GM18868 (cell line): Measurements from ENCODE around the gene DGCR8.
"Not testable (repeated sequence)": the region's sequence is repeated elsewhere in the genome, so short reads cannot be mapped to it uniquely, and the experiment has no call there.

Experiments
- ATAC-seq: cut with Tn5 transposase; IDR thresholded peaks from one replicate; pipeline ENCODE4 v1.9.1; 2021; ENCODE audit warnings: mild to moderate bottlenecking, moderate library complexity; ENCODE audit not compliant: unreplicated experiment

The DGCR8 gene

DNA sequence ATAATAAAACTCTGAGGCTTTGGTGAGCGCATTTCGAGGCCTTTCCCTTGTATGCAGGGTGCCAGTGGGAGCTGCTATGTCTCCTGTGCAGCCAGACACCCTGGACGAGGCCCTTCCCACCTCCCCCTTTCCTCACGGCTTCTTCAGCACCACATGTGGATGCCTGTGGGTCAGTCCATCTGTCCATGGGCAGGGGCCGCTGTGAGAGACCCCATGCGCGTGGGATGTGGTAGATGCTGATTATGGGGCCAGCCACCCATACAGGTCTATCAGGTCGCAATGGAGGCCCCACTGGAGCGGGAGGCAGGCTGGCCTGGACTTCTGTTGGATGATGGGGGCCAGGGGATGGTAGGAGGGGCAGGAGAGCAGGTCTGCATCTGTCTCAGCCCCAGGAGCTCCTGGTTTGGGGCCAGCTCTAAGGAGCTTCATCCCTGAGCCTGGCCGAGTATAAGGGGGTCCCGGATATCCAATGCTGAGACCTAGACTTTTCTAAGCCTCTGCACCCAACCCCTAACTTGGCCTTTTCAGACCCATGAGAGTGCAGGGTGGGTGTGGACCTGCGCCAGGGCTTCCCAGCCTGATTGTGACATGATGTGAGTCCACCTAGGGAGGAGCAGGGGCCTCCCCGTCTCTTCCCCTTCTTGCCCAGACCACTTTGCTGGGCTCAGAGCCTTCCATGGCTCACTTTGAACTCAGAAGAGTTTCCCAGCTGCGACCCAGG, 14.0 kb upstream of the DGCR8 start:
- no peak for ATAC-seq

DNA sequence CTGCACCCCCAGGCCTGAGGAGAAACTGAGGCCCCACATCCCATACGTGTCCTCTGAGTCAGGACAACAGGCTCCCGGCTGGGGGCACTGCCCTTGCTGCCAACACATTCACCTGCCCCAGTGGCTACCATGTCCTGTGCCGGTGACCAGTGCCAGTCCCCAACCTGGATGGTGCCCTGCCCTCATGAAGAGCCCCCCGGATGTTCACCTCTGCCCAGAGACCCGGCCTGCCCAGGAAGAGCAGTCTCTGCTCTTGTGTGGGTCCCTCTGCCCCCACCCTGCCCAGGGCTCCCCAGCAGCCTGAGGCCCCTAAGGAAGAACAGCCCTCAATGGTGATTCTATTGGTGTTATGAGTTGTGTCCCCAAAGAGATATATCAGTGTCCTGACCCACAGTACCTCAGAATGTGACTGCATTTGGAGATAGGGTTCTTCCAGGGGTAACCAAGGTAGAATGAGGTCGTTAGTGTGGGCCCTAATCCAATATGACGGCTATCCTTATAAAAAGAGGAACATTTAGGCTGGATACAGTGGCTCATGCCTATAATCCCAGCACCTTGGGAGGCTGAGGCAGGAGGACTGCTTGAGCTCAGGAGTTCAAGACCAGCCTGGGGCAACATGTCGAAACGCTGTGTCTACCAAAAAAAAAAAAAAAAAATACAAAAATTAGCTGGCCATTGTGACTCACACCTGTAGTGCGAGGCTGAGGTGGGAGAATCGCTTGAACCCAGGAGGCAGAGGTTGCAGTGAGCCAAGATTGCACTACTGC, 13.2 kb upstream of the DGCR8 start:
- ATAC-seq, result no peak

DNA sequence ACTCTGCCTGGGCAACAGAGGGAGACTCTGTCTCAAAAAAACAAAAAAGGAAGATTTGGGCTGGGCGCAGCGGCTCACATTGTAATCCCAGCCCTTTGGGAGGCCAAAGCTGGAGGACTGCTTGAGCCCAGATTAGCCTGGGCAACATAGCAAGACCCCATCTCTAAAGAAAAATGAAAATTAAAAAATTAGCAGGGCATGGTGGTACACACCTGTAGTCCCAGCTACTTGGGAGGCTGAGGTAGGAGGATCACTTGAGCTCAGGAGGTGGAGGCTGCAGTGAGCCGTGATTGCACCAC, 12.7 kb upstream of the DGCR8 start:
- not testable (repeated sequence) for ATAC-seq

DNA sequence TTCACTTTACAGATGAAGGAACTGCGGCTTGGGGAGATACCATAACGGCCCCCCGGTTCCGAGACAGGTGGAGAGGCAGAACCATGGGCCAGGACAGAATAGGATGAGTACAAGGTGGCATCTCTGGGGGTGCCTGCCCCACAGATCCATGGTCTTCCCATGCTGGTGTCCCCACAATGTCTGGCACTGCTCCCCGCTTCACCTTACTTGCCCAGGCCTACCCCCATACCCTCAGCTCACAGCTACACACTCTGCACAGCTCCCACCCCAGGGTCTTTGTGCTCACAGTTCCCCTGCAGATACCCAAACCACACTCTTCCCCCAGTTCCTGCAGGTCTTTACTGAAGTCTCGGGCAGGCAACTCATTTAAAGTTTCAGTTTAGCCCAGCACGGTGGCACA, 11.4 kb upstream of the DGCR8 start:
- ATAC-seq, result no peak

DNA sequence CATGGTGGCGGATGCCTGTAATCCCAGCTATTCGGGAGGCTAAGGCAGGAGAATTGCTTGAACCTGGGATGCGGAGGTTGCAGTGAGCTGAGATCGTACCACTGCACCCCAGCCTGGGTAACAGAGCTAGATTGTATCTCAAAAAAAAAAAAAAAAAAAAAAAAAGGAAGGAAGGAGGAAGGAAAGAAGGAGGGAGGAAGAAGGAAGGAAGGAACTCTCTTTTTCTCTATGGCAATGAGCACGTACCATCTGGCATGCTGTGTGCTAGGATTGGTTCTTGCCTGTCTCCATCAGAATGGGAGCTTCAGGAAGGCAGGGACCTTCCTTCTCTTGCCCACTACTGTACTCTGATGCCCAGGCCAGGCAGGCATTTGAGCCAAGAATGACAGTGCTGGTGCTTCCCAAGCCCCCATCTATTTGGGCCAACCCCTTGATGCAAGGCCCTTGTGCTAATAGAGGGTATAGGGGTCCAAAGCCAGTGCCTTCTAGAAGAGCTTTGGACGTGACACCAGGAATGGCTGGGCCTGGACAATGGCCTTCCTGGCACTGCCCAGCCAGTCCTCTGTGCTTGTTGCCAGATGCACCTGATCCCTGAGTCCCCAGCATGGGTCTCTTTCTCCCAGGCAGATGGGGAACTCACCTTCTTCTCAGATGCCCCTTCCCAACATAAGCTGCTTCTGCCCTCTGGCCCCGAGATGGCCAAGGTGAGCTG, 10.6 kb upstream of the DGCR8 start:
- ATAC-seq, result no peak

DNA sequence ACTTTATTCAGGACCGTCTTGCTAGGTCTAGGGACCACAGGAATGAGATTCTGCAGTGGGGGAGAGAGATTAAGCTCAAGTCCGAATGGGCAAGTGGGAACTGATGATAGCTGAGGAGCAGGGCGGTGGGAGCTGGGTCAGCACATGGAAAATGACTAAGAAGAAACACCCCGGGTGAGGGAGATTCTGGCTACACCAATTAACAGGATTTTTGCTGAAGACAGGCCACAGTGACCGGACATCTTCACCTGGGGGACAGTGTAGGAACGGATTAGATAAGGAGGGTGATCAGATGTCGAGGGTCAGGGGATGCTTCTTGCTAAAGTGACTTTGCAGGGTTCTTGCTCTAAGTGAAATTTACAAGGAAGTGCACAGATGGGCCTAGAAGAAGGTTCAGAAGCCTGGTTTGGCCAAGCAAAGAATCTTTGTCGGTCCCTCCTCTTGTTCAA, 8.5 kb upstream of the DGCR8 start:
- no peak for ATAC-seq

DNA sequence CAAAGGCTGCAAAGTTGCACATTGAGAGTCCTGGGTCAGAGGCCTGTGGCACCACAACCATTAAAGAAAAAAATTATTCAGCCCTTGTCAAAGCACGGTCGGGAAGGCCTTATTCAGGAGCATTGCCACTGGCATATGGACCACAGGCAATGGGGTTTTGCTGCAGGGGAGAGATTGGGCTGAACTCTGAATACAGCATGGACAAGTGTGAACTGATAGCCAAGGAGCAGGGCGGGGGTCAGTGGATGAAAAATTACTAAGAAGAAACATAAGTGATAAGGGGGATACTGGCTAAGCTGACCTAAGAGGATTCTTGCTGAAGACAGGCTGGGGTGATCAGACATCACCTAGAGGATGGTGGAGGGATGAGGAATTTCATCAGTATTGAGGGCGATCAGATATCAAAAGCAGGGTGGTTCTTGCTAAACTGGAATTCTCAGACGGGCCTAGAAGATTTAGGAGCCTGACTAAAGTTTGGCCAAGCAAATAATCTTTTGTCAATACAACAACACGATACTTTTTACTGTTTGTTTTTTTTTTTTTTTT, 3.3 kb upstream of the DGCR8 start:
- no peak for ATAC-seq

DNA sequence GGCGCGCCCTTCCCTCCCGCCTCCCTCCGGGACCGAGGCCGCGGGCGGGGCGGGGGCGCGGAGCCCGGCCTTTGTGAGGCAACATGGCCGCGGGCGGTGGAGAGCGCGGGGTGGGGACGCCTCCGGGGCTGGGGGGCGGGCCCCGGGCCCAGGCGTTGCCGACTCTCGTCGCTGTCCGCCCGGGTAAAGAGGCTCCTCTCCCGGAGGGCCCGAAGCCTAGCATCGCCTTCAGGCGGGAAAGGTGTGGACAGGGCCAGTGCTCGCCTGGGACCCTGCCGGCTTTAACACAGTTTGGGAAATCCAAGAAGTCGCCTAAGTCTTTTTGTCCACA, 369 bp downstream of the DGCR8 start:
- ATAC-seq, result peak; percentile 69

DNA sequence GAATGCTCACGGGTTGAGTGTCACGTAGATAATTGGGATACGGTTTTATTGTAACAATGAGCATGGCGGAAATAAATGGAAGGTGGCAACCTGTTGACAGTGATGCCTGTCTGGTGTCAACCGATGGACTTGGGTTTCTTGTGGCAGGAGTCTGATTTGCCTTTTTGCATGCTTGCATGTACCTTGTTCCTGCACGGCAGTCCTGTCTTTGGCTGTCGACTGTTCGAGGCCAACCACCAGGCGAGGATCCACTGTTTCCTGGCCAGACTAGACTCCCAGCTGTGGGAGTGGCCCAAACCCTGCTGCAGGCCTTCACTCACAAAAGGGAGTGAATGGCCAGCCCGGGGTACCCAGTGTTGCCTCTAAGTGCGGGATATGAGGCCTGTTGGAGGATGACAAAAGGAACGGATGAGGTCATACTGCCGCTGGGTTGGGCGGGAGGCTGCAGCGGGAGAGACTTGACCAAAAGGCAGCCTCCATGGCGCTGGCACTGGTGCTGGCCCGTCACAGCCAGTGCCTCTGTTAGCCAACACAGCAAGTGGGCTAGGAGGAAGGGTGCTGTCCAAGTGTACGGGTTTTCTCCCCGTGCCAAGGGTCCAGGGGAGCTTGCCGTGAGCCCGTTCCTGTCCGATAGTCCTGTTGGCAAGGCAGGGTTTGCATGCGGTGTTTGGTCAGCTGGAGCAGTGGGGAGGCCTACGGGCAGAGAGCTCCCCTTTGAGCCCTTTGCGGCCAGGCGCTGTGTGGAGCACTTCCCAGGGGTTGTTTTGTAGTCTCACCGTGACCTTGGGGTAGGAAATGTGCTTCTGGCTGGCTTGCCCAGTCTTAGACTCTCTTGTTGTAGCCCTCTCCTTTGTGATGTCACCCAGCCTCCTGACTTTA, 974 bp downstream of the DGCR8 start:
- ATAC-seq, result no peak

DNA sequence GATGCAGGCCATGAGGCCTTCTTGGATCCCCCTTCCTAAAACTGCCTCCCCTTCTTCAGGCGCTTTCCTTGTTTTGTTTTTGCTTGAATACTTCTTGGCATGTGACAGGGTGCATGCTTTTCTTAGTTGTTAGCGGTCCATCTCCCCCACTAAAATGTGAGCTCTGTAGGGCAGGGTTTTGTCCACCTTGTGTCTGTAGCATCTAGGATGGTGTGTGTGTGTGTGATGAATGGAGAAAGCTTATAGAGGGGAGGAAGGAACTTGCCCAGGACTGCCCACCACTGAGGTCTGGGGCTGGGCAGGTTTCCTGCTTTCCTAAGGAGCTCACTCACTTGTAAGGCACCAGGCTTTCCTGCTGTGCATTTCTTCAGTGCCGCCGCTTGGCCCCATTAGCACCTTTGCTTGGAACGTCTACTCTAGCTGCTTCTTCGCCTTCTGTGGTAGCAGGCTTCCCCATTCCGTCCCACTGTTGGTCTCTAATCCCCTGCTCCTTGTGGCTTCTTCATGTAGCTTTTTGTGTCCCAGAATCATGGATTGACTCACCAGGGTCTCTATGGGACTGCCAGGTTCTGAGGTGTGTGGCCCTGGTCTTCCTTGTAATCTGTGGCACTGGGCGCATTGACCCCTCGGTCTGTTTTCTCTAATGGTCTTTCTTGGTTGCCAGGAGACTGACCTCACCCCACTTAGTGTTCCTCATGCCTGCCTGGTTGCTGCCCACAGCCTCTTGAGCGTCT, 3.3 kb downstream of the DGCR8 start:
- no peak for ATAC-seq

DNA sequence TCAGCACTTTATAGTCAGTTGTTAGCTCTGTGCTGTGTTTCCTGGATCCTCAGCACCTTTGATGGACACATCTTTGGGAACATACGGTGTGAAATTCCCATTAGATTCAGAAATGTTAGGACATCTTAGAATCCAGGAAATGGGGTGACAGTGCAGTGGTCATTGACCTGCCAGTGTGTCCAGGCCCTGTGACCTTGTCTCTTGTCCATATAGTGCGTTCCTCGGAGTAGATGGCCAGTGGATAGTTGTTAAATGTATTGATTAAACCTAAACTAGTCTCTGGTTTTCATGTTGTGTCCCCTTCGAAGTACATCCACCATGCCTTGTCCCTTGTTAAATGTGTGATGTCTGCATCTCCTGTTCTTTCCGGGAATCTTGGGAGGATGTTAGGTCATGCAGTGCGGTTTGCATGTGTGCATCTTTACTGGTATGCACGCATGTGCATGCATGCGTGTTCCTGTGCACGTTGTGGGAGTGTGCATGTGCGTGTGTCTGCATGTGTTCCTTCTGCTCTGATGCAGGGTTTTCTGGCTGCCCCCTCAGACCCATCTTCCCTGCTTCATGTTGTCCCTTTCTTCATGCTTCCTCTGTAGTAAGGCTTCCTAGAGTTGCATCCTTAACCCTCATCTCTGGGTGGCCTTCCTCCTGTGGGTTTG, 4.0 kb downstream of the DGCR8 start:
- no peak for ATAC-seq

DNA sequence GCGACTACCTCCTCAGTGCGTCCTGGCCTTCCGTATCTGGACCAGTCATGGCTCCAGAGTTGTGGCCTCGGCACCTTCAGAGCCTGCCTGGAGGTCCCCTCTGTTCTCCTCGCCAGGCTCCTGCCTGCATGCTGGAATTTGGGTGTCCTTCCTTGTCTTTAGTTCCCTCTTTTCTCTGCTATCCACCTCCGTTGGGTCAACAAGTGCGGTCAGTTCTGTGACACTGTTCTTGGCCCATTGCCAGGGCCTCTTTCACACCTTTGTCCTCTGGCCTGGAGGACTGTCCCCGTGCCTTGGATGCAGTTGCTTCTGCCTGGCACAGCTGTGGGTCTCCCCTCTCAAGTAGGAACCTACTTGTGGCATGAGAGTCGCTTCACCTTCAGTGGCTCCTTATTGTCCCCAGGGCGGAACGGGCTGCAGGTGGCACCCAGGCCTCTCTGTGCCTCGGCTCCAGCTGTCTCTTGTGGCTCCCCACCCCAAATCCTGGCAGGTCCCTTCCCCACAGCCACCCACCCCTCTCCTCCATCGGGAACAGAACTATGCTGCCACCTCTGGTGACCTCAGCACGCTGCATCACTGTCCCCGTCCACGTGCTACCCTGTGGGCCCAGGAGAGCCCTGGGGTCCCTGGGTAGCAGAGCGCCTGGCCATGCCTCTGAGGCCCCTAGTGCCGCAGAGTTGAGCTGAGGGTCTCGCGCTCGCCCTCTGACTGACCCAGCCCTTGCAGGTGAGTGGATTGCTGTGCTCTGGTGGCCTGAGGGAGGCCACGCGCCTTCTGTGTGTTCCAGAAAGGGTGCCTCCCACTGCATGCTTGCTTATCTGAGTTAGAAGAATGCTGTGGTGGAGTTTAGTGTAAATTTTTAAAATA, 4.7 kb downstream of the DGCR8 start:
- no peak for ATAC-seq

DNA sequence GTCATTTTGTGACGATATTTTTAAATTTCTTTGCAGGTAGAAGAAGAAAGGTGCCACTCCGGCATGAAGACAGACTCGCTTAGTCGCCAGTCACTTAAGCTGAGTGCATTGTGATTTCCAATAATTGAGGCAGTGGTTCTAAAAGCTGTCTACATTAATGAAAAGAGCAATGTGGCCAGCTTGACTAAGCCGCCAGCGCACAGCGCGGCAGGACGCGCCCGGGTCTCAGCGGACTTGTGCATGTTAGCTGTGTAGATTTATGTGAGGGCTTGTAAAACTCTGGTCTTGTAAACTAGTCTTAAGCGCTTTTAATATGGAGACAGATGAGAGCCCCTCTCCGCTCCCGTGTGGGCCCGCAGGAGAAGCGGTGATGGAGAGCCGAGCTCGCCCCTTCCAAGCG, 5.6 kb downstream of the DGCR8 start:
- ATAC-seq, result no peak

DNA sequence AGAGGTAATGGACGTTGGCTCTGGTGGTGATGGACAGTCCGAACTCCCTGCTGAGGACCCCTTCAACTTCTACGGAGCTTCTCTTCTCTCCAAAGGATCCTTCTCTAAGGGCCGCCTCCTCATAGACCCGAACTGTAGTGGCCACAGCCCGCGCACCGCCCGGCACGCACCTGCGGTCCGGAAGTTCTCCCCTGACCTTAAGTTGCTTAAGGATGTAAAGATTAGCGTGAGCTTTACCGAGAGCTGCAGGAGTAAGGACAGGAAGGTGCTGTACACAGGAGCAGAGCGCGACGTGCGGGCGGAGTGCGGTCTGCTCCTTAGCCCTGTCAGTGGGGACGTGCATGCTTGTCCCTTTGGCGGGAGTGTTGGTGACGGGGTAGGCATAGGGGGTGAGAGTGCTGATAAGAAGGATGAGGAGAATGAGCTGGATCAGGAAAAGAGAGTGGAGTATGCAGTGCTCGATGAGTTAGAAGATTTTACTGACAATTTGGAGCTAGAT, 6.1 kb downstream of the DGCR8 start:
- ATAC-seq, result no peak

DNA sequence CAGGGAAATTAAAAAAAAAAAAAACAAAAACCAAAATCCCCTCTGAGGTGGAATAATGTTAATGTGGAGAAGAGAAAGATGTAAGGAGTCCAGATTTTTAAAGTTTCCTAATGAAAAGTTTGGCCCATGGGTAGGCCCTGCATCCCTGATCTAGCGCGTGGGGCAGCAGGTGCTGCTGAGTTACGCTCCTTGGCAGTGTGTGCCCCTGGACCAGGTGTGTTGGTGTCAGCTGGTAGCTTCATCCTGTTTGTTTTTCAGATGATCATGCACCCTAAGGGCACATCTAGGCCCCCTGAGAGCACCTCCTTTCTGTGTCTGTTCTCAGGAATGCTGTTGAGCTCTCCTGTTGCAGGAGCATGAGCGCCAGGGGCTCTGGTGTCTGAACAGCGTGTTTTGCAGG, 6.7 kb downstream of the DGCR8 start:
- ATAC-seq, result no peak

DNA sequence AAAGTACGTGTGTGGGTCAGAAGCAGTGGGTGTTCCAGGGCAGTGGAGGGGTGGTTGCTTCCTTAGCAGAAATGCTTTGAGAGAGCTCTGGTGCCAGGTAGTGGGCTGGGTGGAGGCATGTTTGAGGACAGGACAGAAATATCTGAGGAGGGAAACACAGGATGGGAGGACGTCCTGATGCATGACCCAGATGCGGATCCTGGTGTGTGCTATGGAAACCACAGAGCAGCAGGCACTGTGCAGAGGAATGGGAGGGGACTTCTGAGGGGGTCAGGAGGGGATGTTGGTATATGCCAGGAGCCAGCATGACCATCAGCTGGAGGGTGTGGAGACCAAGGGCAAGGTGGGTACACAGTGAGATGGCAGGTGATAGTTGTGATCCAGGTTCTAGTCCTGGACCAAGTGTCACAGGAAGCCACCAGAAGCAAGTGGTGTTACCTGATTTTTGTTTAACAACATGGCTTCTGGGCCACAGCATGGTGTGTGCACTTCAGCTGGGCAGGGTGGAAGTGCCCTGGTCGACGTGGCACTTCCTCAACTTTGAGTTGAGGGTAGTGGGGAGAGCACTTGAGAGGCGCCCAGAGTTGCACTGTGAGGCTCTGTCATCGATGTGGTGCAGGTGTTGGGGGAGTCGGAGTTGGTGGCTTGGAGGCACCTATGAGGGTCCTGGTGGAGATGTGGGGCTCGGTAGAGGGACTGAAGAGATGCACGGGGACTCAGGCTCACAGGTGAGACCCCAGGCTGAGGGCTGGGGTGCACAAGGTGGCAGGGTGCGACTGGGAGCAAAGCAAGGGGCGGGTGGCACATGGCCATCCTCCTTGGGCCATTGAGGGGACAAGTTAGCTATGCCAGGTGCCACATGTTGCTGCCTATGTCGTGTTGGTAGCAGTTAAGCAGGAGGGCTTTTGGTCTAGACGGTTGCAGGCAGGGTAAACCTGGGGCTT, 7.5 kb downstream of the DGCR8 start:
- ATAC-seq, result no peak

DNA sequence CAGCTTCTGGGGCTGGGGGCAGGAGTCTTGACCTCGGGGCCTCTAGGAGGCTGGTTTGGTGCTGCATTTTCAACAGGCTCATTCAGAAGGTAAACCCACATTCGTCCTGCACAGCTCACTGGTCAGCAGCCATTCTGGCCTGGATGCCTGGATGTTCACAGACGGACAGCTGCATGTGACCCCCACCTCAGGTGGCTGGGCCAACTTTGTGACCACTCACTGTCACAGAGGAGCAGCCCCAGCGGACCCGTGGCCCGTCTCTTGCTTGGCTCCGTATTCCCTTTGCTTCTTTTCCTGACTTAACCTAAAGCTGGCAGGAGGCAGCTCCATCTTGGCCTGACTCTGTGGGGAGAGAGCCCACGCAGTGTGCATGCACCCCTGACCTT, 8.2 kb downstream of the DGCR8 start:
- ATAC-seq, result no peak
